Stimulated activated CD8-positive, alpha-beta memory T cell treated with anti-CD3 and anti-CD28 coated beads, Interleukin-4, amount 100 ng/mL, for 1 hour (primary cell): ENCODE data around the gene NACC1.
A peak's percentile ranks its signal among the peaks of the same experiment; 100 is the strongest.

Source experiments
- DNase-seq, 2 donors: peaks; one replicate each; pipeline ENCODE4 v3.0.0-alpha.2; 2020; ENCODE audit warnings: low read depth in 2 of 2, low spot score in 1 of 2

NACC1 gene

DNA sequence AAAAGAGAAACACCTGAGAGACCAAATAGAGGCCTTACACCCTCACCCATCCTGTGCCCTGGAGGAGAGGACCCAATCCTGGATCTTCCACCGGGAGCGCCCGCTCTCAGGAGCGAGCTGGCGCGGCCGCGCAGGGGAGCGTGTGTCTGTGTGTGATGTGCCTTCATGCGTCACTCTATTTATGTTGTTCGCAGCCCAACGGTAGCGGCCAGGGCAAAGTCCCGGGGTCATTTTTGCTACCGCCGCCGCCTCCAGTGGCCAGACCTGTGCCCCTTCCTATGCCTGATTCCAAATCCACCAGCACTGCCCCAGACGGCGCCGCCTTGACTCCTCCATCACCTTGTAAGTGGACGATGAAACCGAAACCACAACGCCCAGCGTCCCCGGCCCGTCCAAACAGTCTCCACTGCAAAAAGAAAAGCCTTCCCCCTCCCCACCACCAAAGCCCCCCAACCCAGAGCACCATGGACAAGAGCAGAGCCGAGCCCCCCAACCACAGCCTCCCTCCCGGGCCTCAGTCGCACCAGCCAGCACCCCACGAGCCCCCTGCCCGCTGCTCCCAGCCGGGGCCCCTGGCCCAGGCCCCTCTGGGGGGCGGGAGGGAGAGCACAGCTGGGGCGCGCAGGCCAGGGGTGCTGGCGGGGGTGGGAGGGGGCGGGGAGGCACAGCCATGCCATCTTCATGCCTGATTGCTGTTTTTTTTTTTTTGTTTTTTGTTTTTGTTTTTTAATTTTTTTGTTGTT is 30.1 kb upstream of the NACC1 start:
- DNase-seq, result no peak

DNA sequence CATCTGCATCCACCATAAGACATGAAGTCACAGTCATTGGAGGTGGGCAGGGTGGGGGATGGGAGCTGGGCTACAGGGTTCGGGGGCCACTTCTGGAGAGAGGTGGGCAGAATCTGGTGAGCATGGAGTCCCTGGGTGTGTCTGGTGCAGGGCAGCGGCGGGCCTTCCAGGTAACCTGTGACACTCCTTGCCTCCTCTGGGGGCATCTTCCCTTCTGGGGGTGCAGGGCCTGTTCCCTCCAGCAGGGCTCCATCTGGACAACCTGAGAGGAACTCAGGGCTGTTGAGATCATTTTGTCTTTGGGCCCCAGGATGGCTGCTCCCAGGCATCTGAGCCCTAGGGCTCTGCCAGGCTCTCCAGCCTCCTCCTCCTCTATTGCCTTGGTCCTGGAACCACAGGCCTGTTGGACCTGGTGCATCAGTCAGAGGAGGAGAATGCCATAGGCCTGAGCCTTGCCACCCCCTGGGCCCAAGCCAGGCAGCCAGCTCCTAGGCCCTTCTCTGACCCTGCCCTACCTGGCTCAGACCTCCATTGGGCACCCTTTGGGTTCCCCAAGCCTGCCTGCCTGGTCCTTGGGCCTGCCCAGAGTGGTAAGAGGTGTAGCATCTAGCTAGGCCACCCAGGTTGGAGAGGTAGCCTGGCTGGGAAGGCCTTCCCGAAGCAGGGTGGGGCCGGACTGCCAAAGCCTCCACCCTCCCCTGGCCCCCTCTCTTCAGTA is 28.8 kb upstream of the NACC1 start:
- no peak for DNase-seq

DNA sequence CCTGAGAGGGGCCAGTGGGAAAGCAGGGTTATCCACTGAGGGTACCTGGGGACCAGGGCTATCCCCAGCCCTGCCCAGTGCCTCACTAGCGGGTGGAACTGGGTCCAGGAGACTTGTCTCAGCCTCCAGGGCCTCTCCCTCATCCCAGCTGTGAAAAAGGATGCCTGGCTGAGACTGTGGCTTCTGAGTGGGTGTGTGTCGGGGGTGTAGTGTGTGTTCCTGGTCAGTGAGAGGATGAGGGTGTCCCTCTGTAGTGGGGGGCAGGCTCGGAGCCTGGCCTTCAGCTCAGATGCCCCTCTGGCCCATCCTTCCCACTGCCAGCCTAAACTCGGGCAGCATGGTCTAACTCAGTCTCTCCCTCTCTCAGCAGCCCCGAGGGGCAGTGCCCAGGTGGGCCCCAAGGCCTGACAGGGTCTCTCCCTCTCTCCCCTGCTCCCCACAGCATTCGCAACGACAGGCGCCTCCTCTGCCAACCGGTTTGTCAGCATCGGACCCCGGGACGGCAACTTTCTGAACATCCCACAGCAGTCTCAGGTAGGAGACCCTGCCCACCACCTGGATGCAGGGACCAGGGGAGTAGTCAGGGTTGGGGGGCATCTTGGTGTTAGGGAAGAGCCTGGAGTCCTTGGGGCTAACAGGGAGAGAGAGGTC is 28.1 kb upstream of the NACC1 start:
- no peak for DNase-seq

DNA sequence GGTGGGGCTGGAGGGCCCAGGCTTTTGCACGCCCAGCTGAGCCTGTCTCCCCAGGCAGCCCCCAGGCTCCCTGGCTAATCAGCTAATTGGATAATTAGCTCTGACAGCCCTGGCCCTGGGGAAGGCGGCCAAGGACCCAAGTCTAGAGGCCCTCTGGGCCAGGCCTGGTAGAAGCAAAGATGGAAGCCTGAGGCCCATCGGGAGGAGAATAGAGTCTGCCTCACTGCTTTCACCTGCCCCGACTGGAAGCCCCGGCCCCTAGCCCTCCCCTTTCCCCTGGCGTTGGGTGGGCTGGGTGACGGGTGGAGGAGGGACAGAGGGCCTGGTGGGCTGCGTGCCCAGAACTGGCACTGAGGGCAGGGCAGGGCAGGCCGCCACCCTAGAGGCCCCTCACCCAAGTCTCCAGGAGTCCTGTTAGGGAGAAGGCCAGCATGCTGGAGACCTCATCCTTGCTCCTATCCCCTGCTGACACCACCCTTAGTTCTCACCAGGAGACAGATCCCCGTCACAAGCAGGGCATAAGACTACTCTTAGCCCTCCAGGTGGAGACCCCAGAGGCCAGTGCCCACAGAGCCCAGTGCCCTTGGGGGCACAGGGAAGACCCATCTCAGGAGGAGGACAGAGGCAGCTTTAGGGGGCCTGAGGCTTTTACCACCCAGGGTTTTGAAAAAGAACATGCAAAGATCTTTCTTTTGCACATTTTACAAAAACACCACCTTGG is 27.4 kb upstream of the NACC1 start:
- no peak for DNase-seq

DNA sequence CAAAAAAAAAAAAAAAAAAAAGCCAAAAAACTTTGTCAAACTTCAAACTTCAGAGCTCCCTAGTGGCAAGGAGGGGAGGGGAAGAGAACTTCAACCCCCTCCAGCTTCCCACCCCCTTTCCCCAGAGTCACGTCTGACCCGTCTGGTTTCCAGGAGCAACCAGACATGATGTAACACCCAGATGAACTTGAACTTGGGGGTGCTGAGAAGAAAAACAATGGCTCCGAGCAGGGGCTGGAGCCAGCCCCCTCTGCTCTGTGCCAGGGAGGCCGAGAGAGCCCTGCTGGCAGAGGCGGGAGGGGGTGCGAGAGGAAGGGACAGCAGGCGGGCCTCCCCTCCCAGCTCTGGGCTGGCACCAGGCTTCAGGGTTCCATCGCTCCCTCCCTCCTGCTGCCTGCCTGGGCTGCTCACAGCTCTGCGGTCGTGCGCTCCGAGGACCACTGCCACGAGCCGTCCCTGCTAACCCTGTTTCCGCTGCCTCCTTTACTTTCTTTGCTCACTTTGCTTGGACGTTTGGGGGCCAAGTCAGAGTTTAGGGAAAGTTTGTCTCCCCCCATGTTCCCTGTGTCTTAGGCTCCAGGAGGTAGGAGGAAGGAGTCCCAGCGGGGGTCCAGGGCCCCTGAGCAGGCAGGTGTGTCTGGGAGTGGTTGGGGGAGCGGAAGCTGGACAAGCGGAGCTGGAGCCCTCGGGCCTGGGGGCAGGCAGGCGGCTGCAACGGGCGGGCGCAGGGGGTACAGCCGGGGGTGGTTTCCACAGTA is 26.5 kb upstream of the NACC1 start:
- DNase-seq, result no peak

DNA sequence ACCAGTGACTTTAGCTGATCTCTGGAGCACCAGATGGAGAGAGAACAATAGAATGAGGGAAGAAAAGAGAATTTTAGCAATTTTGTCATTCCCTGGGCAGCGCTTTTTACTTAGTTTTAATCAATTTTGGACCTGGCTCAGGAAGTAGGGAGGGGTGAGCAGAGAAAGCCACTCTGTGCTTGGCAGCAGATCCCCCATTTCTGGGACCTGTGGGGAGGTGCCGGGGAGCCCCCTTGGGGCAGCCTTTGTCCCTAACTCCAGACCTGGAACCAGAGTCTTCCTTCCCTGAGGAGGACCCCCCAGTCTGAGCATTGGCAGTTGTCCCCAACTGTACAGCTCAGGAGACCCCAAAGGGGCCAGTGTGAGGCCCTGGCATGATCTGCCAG is 25.9 kb upstream of the NACC1 start:
- no peak for DNase-seq

DNA sequence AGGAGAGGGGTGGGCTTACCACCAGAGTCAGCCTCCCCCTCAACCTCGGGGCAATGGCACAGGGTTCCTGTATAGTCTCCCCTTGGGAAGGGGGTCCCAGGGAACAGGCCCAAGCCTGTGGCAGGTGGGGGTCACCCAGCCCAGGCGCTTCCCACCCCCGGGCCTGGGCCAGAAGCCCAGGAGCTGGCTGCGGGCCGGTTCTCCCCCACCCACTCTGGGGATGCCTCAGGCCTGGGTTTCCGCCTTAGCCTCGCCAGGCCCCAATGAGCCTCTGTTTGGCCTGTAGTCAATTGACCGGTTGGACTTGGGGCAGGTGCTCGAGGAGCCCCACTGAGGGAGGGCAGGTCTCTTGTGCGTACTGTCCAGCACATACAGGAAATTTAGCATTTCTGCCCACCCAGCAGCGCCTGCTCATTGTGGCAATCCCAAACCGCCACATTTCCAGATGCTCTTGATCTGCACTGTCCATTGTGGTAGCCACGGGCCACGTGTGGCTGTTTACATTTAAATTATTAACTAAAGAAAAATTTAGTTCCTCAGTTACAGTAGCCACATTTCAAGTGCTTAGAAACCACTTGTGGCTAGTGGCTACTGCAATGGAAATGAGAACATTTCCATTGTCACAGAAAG is 25.3 kb upstream of the NACC1 start:
- DNase-seq, result no peak

DNA sequence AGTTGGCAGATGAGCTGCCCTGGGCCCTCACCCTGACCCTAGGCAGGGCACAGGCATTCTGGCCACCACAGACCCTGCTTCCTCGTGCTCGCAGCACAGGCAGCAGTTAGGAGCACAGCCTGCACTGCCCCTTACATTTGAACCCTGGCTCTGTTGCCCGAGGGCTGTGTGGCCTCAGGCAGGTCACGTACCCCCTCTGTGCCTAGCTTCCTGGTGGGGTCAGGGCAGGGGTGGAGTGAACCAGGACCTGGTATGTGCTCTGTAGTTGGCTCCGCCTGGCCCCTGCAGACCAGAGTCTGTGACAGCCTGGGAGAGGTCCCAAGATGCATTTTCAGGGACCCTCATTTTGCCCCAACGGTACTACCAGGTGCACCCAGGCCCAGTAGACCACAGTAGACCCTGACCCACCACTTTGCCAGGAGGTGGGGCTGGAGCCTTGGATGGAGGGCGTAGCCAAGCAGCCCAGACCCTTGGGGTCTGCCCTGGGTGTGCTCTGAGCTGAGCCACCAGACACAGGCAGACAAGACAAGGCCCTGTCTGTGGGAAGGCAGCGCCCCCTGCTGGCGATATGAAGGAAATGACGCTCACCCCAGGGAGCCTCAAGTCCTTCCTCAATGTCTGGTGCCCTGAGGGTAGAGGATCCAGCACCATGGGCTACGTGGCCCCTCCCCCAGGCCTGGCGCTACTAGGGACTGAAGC is 24.5 kb upstream of the NACC1 start:
- DNase-seq, result peak; percentile 64 to 75

DNA sequence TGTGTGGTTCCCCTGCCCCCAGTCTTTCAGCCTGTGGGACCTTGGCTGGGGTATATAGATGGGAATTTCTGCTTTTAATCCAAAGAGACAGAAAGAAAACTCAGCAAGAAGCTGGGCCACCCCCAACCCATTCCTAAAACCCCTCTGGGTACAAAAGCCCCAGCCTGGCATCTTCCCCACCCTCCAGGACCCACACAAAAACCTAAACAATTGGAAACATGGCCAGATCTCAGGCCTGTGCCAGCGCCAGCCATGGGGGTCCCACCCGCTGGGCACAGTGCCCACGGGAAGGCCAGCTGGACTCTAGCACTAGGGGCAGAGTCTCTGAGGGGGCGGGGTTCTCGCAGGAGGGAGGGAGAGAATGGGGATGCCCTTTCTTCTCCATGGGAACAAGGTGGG is 24.0 kb upstream of the NACC1 start:
- DNase-seq, result no peak

DNA sequence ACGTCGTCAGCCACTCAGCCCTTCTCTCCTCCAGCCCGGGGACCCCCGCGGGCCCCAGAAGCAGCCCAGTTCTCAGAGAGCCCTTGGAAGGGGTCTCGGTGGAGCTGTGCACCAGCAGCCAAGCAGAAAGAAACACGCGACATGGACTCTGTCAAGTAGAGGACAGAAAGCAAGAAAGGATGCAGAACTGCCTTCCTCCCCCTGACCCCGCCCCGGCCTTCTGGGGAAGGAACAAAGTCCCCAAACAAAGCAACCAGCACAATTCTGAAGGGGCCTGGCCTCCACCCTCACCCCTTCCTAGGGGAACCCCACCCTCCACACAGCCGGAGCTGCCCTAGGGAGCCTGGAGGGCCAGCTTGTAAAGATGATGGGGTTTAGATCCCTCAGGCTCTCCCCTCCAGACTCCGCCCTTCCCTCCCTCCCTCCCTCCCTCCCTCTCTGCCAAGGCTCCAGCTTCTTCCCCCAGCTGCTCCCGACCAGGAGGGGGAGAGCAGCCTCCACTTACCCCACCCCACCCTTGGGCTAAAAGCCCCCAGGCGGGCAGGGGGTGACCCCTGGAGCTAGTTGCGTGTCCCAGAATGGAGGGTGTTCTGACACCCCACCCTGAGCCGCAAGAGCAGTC is 23.2 kb upstream of the NACC1 start:
- DNase-seq, result no peak

DNA sequence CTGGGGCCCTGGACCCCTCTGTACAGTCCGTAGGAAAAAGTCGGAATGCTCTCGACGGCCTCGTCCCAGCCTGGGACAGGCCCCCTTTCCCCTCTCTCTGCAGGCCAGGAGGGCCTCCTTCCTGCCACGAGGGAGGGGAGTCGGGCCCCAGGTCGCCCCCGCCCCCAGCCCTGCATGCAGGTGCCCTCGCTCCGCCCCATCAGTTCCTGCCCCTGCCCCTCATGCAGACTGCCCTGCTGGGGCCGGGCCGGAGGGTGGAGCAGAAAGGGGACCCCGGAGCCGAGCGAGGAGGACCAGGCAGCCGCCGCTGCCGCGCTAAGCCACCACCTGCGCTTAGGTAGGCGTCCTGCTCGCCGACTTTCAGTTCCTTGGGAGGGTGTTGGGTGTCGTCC is 22.7 kb upstream of the NACC1 start:
- no peak for DNase-seq

DNA sequence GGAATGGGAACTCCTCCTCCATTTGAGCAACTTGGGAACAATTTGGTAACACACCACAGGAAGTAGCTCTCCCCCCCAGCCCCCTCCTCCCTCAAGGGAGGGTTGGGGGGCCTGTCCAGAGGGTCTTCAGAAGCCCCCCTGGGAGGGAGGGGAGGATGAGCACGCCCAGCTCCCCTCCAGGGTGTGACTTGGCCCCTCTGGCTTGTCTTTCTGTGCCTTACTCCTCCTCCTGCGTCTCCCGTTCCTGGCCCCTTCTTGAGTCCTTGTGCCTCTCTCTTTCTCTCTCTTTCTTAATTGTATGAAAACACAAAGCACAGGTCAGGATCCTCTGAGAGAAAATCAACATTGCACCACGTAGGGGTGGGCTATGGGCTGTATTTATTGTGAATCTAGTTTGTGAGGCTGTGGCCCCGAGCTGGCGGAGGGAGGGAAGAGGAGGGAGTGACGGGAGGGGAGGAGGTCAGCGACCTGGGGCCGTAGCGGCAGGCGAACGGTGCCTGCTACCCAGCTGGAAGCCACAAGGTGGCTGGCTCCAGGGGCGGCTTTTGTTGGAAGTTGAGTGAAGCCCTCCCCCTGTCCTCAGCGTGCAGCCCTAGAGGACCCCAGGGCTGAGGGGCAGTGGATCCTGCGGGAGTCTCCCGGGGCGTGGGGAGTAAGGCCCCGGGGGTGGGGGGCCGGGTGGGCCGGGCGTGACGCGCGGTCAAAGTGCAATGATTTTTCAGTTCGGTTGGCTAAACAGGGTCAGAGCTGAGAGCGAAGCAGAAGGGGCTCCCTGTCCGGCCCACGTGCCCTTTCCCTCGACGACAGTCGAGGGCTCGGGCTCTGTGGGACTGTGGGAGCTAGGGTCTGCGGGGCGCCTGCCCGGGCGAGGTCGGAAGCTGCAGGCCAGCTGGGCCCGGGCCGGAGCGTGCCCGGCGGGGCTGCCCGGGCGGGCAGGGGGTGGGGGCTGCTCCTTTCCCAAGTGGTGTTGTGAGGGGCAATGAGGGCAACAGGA is 21.8 kb upstream of the NACC1 start:
- no peak for DNase-seq

DNA sequence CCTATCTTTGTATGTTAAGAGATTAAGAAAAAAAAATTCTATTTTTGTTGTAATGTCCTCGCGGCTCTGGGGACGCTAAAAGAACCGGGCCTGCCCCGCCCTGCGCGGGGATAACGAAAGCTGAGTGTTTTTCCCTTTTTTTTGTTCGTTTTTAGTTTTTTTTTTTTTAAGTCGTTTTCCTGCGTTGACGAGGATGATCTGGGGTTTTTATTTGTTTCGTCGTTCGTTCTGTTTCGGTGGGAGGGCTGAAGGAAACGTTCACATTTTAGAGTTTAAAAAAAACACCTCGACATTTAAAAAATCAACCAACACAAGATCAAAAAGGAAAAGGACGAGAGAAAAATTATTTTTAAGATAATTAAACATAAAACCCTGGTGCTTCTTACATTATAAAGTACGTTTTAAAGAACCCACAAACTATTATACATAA is 21.0 kb upstream of the NACC1 start:
- no peak for DNase-seq

DNA sequence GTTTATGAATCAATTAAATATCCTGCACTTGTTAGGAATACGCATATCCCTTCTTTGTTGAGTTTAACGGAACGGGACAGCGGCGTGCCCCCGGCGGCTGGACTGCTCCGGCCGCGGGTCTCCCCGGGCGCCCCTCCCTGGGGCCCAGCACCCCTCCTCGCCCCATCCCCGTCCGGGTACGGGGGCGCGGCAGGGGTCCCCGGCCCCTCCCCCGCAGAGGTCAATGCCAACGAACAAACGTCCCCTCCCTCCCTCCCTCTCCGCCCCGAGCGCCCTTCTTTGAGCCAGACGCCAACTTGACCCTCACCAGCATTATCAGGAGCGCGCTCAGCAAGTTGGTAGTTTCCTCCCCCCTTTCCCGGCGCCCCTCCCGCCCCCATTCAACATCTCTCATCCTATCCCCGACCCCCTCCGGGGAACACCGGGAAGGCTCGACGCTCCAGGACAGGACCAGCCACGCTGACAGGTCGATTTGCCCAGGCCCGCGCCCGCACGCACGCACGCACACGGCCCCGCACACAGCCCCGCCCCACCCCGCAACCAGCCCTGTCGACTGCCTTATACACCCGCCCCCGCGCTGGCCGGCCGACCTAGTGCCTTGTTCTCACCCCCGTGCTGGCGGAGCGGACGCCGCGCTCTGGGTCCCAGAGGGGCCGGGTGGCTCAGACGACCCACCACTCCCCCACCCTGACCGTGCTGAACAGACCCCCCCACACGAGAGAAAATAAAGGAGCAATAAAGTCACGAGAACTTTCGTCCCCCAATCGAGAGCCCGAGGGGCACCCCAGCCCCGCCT is 20.4 kb upstream of the NACC1 start:
- DNase-seq, result no peak

DNA sequence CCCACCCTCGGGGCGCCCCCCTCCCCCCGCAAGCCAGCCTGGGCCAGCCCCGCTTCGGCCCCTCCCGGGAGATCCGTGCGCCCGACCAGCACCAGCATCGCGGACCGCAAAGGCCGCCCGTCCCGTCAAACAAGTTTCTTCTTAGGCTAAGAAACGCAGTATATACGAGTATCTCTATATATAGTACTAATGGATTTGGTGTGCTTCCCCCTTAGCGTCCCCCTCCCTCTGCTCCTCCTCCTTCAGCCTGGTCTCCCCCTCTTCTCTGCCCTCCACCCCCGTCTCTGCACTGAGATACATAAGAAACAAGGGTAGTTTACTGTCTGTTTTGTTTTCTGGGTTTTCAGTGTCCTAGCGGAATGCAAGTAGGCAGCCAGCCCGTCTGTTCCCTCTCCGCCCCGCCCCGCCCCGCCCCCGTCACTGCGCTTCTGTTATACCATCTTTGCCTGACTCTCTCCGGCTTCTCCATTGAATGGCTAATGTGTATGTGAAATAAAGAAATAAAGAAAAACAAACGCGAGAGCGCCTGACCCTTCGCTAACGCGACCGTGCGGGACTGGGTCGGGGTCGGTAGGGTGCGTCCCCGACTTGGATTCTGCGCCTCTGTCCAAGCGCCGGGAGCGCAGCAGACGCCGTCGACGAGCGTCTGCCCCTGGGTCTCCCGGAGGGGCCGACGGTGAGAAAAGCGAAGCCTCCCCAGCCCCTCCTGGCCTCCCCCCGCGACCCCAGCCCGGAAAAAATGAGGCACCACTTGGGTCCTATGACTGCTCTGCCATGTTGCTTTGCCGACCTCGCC is 19.6 kb upstream of the NACC1 start:
- no peak for DNase-seq
